Chondrocyte (in vitro differentiated cells): ENCODE results near the gene KLHL30. TPM values are rescaled to one million over a fixed set of nuclear protein-coding genes. Genes with fewer than 3 reads are reported as not detected.

ENCODE experiments used
- DNase-seq: peaks from one replicate; pipeline ENCODE4 v3.0.0; 2021; ENCODE audit warnings: mixed read lengths, low spot score
- H3K27ac Mint-ChIP-seq: one replicate; pipeline ENCODE4 v1.8.0; 2021; ENCODE audit warnings: mild to moderate bottlenecking, moderate library complexity, mixed read lengths; ENCODE audit not compliant: unreplicated experiment
- H3K27me3 Mint-ChIP-seq: 2 replicates; pipeline ENCODE4 v1.8.0; 2021; ENCODE audit warnings: low read depth, mixed read lengths
- H3K36me3 Mint-ChIP-seq: 2 replicates; pipeline ENCODE4 v1.8.0; 2021; ENCODE audit warnings: low read depth, mixed read lengths
- H3K4me1 Mint-ChIP-seq: 2 replicates; pipeline ENCODE4 v1.8.0; 2021; ENCODE audit warnings: low read depth, mild to moderate bottlenecking, mixed read lengths
- H3K4me3 Mint-ChIP-seq: one replicate; pipeline ENCODE4 v1.8.0; 2021; ENCODE audit warnings: mild to moderate bottlenecking, moderate library complexity, mixed read lengths; ENCODE audit not compliant: unreplicated experiment
- H3K9me3 Mint-ChIP-seq: 2 replicates; pipeline ENCODE4 v1.8.0; 2021; ENCODE audit warnings: low read depth, mixed read lengths
- total RNA-seq: library from RNA; stranded (reverse); gene quantifications from 3 replicates; pipeline ENCODE4 v1.2.1, GENCODE V29; 2021
- TF ChIP-seq, protein P1 (sequence below): fragments of 200-600 bp; sonication (generic); IDR thresholded peaks from 2 replicates; pipeline ENCODE4 v1.5.0; 2021; ENCODE audit warnings: antibody characterized with exemption, mild to moderate bottlenecking, moderate library complexity

The KLHL30 gene
- total RNA-seq, 1 donor from 2014 or later: 25.6 TPM

DNA sequence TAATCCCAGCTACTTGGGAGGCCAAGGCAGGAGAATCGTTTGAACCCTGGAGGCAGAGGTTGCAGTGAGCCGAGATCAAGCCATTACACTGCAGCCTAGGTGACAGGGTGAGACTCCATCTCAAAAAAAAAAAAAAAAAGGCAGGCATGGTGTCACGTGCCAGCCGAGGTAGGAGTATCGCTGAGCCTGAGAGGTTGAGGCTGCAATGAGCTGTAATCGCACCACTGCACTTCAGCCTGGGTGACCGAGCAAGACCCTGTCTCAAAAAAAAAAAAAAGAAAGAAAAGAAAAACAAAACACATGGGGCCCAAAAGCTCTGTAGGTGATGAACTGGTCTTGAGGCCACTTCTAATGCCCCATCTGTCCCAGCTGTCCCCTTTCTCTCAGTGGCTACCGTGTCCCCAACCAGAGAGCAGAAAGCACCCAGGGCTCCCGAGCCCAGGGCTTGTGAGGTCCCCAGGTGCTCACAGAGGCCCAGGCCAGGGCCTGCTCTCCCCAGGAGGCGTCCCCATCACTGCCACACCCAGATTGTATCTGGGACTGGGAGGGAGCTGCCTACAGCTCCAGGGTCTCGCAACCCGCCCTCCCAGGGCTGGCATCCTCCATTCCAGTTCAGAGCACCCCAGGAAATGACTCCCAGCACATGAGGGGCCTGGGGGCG is 8.5 kb downstream of the KLHL30 start:
- peaks cover 4% of the 10 kb centered on the region for H3K36me3 Mint-ChIP-seq
- DNase-seq: no peak
- no peaks in the 10 kb centered on the region for H3K27me3 Mint-ChIP-seq
- no peak overlapping the region for H3K4me3 Mint-ChIP-seq
- peaks cover 17% of the 10 kb centered on the region for H3K4me1 Mint-ChIP-seq
- no peak overlapping the region for H3K27ac Mint-ChIP-seq
- no peaks in the 10 kb centered on the region for H3K9me3 Mint-ChIP-seq
- TF ChIP-seq, protein P1, sequence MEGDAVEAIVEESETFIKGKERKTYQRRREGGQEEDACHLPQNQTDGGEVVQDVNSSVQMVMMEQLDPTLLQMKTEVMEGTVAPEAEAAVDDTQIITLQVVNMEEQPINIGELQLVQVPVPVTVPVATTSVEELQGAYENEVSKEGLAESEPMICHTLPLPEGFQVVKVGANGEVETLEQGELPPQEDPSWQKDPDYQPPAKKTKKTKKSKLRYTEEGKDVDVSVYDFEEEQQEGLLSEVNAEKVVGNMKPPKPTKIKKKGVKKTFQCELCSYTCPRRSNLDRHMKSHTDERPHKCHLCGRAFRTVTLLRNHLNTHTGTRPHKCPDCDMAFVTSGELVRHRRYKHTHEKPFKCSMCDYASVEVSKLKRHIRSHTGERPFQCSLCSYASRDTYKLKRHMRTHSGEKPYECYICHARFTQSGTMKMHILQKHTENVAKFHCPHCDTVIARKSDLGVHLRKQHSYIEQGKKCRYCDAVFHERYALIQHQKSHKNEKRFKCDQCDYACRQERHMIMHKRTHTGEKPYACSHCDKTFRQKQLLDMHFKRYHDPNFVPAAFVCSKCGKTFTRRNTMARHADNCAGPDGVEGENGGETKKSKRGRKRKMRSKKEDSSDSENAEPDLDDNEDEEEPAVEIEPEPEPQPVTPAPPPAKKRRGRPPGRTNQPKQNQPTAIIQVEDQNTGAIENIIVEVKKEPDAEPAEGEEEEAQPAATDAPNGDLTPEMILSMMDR: no peak

DNA sequence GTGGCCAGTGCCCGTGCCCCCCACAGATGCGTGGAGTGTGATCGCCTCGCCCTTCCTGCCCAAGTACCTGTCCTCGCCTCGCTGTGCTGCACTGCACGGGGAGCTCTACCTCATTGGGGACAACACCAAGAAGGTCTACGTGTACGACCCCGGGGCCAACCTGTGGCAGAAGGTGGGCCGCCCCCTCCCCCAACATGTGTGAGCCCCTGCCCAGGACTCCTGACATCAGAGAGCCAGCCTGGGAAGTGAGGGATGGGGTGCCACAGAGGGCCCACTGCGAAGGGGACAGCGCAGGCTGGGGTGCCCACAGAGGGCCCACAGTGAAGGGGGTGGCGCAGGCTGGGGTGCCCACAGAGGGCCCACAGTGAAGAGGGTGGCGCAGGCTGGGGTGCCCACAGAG is 10.5 kb downstream of the KLHL30 start:
- peaks cover under 1% of the 10 kb centered on the region for H3K9me3 Mint-ChIP-seq
- no peak overlapping the region for H3K4me3 Mint-ChIP-seq
- H3K27me3 Mint-ChIP-seq: no peaks in the 10 kb centered on the region
- peaks cover 2% of the 10 kb centered on the region for H3K4me1 Mint-ChIP-seq
- TF ChIP-seq, protein P1: no peak
- DNase-seq: no peak
- H3K27ac Mint-ChIP-seq: no peak overlapping the region
- H3K36me3 Mint-ChIP-seq: peaks cover 3% of the 10 kb centered on the region

DNA sequence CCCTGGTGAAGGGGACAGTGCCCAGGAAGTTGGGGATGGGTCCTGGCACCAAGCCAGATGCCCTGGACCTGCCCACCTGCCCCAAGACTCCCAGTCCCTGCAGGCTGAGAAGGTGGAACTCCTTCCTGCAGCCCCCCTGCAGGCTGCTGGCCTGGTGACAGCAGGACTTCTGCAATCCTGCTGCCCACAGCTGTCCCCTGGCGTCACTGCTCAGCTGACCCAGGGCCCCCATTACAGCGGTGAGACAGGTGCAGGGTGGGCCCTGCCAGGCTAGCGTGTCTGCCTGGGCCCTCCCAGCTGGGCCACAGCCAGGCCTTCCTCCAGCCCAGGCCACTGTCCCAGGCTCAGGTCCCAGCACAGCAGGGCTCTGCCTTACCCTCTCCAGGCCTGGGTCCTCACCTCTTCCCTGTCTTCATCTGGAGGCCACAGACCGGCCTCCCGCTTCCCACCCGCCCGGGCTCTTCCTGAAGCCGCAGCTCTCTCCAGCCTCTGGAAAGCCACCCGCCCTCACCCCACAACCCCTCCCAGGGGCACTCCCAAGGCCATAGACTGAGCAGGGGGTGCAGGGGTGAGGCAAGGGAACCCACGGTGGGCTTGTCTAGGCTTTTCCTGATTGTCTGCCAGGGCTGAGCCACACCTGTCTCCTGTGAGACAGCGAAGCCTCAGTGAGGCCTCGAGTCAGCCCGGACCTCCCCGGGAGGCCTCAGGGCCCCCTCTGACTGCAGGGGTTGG is 11.5 kb downstream of the KLHL30 start:
- TF ChIP-seq, protein P1: no peak
- Mint-ChIP-seq H3K27me3 (no peaks in the 10 kb centered on the region), H3K4me1 (peaks cover 1% of the 10 kb centered on the region), H3K9me3 (peaks cover 8% of the 10 kb centered on the region), H3K27ac (no peak overlapping the region), H3K36me3 (peaks cover 2% of the 10 kb centered on the region), H3K4me3 (no peak overlapping the region)
- no peak for DNase-seq

DNA sequence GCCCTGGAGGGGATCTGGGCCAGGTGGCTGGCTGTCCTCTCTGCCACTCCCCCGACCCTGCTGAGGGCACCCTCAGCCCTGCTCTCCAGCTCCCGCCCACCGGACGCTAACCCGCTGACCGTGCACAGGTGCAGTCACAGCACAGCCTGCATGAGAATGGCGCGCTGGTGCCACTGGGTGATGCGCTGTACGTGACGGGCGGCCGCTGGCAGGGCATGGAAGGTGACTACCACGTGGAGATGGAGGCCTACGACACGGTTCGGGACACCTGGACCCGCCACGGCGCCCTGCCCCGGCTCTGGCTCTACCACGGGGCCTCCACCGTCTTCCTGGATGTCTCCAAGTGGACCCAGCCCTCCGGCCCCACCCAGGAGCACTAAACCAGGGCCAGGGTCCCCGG is 12.2 kb downstream of the KLHL30 start:
- DNase-seq: no peak
- H3K36me3 Mint-ChIP-seq: peaks cover 2% of the 10 kb centered on the region
- TF ChIP-seq, protein P1: no peak

DNA sequence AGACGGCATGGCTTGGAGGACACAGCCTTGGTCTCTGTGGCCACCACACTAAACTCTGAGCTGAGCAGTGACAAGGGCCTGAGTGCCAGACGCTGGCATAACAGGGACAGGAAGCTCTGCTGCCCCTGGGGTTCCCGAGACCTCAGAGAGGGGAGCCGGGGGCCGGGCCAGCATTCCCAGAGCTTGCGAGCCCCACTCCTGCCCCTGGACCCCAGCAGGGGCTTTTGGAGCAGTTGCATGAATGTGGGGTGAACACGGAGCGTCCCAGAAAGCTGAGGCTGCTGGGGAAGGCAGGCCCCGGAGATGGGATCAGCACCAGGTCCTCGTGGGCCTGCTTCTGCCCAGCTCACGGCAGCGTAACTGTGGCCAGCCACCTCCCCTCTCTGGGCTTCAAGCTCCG is 12.7 kb downstream of the KLHL30 start:
- no peak overlapping the region for H3K27ac Mint-ChIP-seq
- H3K4me1 Mint-ChIP-seq: peaks cover 9% of the 10 kb centered on the region
- DNase-seq: no peak
- no peak overlapping the region for H3K4me3 Mint-ChIP-seq
- H3K36me3 Mint-ChIP-seq: peaks cover 2% of the 10 kb centered on the region
- TF ChIP-seq, protein P1: no peak
- no peaks in the 10 kb centered on the region for H3K27me3 Mint-ChIP-seq
- H3K9me3 Mint-ChIP-seq: peaks cover 8% of the 10 kb centered on the region

More for the DNA sequence above, 12.2 kb downstream of the KLHL30 start:
- Mint-ChIP-seq H3K27ac (no peak overlapping the region), H3K4me1 (peaks cover 7% of the 10 kb centered on the region), H3K27me3 (no peaks in the 10 kb centered on the region), H3K4me3 (no peak overlapping the region), H3K9me3 (peaks cover 8% of the 10 kb centered on the region)
